HG02938 (cell line): Measurements from ENCODE around the gene FEM1A.
A peak's percentile ranks its signal among the peaks of the same experiment; 100 is the strongest.
"Not testable (repeated sequence)": the region's sequence is repeated elsewhere in the genome, so short reads cannot be mapped to it uniquely, and the experiment has no call there.

ENCODE experiments used
- ATAC-seq: cut with Tn5 transposase; IDR thresholded peaks from one replicate; pipeline ENCODE4 v1.9.1; 2021; ENCODE audit warnings: mild to moderate bottlenecking, moderate library complexity; ENCODE audit not compliant: unreplicated experiment

The FEM1A gene

GRCh38 chr19:4811328-4812131 is 20.0 kb downstream of the FEM1A start:
- no peak for ATAC-seq

DNA sequence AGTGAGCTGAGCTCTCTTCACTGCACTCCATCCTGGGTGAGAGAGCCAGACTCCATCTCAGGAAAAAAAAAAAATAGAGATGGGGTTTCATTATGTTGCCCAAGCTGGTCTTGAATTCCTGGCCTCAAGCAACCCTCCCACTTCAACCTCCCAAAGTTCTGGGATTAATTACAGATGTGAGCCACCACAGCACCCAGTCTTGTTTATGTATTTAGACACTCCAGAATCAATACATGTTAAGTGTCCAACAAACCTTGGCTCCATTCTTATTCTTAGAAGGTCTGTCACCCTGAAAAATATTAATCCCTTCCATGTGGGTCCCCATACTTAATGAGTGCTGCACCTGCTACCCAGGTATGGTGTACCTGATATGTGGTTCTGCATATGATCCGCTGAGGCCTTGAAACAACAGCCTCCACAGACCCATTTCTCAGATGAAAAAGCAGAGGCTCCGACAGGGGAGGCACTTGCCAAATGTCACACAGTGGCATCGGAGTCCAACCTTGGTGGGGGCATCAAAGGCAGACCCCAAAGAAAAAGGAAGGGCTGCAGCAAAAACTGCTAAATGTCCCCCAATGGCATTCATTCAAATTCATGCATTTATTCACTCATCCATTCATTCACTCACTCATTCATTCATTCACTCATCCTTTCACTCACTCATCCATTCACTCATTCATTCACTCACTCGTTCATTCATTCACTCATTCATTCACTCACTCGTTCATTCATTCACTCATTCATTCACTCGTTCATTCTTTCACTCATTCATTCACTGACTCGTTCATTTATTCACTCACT is 23.3 kb downstream of the FEM1A start:
- ATAC-seq: no peak

DNA sequence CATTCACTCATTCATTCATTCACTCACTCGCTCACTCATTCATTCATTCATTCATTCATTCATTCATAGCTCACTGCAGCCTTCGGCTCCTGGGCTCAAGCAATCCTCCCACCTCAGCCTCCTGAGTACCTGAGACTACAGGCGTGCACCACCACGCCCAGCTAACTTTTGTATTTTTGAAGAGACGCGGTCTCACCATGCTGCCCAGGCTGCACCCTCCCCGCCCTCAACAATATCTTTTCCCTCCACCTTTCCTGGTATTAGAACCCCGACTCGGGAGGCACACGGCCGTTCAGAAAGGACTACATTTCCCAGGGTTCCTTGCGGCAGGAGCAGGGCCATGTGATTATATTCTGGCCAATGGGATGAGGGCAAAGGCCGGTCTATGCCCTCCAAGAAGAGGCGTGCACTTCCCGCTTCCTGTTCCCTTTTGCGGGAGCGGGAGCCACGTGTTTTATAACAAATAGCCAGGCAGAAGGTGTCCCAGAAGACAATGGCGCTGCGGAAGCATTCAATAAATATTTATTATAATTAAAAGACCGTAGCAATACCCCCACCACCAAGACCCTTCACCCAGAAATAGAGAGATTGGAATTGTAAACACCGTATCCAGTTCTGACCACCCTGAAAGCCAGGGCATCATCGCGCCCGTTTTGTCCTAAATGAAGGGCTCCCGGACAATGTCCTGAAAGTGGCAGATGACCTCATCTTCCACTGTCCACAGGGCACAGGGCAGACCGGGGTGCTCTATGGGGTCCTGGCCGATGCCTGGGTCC is 24.1 kb downstream of the FEM1A start:
- ATAC-seq: no peak

GRCh38 chr19:4816202-4816949 is 24.8 kb downstream of the FEM1A start:
- ATAC-seq: no peak

GRCh38 chr19:4816950-4817278 is 25.4 kb downstream of the FEM1A start:
- ATAC-seq: no peak

DNA sequence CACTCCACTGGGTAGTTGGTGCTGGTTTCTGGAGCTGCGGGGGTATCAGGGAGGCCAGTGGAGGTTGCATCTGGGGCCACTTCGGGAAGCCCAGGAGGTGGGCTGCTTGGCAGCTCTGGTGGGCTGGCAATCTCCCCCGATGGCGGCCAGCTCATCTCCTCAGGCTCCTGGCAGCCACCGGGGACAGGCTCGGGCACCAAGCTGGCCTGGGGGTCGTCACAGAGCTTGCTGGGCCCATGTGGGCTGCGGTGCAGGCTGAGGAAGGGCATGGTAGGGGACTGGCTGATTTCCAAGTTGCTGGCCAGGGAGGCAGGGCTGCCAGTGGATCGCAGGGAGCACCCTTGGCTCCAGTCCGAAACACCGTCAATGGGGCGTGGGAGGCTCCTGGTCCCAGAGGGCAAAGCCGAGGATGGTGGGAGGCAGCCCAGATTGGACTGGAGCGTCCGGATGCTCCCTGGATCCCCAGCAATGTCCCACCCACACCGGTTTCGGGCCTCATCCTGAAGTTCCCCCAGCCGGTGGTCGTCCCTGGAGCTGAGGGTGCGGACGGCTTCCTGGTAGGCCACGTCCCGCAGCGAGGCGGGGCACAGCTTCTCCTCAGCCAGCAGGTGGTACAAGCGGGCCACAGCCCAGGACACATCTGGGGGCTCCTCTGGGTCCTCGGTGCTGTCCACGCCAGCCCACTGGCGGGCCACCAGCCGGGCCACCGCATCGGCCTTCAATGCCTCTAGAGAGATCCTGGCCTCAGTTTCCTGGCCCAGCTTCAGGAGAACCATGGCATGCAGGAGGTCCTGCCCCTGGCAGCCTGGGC is 26.1 kb downstream of the FEM1A start:
- ATAC-seq: no peak

DNA sequence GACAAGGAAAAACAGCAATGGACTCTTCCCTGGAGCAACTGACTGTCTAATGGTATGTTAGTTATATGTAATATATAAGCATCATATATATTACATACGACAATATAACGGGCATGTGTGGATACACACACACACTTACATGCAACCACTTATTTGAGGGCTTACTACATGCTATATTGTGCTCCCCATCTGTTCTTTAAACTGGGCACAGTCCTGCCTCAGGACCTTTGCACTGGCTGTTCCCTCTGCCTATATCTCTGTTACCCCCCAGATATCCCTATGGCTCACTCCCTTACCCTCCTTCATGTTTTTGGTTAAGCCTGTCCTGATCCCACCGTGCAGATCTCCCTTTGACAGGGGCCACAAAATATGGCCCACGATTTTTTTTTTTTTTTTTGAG is 29.7 kb downstream of the FEM1A start:
- ATAC-seq: no peak

GRCh38 chr19:4822354-4822753 is 30.8 kb downstream of the FEM1A start:
- not testable (repeated sequence) for ATAC-seq

DNA sequence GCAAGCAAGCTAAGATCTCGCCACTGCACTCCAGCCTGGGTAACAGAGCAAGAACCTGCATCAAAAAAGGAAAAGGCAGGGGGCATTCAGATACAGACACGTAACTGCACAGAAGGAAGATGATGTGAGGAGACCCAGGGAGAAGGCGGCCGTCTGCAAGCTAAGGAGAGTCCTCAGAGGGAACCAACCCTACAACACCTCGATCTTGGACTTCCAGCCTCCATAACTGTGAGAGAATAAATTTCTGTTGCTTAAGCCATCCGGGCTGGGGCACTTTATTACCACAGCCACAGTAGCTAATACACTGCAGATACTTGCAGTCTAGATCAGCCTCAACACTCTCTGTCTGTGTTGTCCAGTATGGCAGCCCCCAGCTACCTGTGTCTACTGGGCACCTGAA is 32.0 kb downstream of the FEM1A start:
- no peak for ATAC-seq

GRCh38 chr19:4829001-4829712 is 37.6 kb downstream of the FEM1A start:
- no peak for ATAC-seq

DNA sequence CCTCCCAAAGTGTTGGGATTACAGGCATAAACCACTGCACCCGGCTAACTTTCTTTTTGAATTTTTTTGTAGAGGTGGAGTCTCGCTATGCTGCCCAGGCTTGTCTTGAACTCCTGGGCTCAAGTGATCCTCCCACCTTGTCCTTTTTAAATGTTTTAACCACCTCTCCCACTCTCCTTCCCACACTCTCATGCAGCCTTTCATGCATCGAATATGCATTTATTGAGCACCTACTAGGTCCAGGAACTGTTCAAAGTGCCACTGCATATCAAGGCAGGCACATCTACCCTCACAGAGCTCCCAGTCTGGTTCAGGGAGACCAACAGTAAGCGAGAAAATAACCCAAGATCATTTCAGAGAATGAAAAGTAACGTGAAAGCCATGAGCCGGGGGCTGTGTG is 38.8 kb downstream of the FEM1A start:
- no peak for ATAC-seq

DNA sequence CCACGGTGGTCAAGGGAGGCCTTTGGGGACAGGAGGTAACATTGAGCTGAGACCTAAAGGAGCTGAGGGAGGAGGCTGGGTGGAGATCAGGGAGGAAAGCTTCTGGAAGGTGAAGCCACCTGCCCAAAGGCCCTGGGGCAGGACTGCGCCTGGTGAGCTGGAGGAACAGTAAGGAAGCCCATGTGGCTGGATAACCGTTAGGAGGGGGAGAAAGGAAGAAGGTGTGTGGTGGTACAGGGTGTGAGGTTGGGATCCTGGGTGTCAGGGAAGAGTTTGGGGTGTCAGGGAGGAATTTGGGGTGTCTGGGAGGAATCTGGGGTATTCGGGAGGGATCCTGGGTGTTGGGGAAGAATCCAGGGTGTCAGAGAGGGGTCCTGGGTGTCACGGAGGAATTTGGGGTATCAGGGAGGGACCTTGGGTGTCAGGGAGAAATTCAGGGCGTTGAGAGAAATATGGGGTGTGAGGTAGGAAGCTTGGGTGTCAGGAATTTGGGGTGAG is 39.3 kb downstream of the FEM1A start:
- no peak for ATAC-seq

- peak; percentile 53 for ATAC-seq
Measured at GRCh38 chr19:4831304-4831978, 39.9 kb downstream of the FEM1A start, which contains the start of gene TICAM1. Gene TICAM1 (minus strand): TSS chr19:4831712. CDS start chr19:4818377, 13,335 bp downstream.

DNA sequence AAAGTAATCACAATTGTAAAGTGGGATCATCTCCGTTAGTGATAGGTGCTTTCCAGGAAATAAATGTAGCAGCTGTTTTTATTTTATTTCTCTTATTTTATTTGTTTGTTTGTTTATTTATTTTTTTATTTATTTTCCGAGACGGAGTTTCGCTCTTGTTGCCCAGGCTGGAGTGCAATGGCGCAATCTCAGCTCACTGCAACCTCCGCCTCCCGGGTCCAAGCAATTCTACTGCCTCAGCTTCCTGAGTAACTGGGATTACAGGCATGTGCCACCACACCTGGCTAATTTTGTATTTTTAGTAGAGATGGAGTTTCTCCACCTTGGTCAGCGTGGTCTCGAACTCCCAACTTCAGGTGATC is 40.4 kb downstream of the FEM1A start:
- ATAC-seq: not testable (repeated sequence)

DNA sequence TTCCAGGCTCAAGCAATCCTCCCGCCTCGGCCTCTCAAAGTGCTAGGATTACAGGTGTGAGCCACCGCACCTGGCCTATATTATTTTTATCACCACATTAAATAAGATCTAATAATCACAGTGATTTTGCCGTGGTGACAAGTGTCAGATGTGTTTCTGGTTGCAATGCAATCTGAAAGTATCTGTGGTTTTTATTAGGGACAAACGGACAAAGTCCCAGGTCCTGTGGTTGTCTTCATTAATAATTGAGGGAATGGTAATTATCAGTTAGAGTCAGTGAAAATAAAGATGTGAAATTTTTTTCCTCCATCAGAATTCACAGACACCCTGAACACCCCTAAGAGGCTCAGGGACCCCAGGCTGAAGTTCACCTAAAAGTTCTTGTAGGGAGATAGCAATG is 41.2 kb downstream of the FEM1A start:
- ATAC-seq: no peak

GRCh38 chr19:4839192-4839591 is 47.7 kb downstream of the FEM1A start:
- ATAC-seq: no peak

GRCh38 chr19:4843647-4843965 is 52.1 kb downstream of the FEM1A start:
- no peak for ATAC-seq

DNA sequence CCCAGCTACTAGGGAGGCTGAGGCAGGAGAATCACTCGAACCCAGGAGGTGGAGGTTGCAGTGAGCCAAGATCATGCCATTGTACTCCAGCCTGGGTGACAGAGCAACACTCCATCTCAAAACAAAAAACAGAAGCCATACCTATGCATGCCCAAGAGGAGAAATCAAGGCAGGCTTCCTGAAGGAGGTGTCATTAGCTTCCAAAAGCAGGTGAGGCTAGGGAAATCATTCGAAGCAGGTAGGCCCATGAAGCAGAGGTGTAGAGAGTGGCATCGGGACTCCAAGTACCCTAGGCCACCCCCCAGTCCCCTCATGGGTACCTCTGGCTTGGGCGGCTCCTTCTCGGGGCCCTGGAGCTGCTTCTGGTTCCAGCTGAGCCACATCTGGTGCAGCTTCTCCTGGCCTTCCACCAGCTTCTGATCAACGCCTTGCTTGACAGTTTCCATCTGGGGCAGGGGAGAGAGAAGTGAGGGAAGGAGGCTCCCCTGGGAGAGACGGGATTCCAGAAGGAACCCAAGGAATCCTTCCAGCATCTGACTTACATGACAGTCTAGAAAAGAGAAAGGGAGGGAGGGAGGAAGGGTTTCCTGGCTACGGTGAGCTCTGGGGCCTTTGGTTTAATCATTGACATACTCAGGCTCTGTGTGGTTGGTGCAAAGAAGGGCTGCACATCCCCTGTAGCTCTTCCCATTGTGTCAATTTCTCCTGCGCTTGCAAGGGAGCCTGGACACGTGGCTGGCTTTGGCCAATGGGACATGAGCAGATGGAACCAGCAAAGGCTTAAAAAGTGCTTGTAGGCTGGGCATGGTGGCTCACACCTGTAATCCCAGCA is 53.0 kb downstream of the FEM1A start:
- ATAC-seq: no peak
